HepG2 (cell line): Measurements from ENCODE around the gene UBAC1. TPM values are rescaled to one million over a fixed set of nuclear protein-coding genes. Genes with fewer than 3 reads are reported as not detected.

Experiments used
- ATAC-seq: fragments of 200-7000 bp; cut with Tn5 transposase; 3 replicates; pipeline ENCODE4 v1.9.1; 2020; ENCODE audit warnings: mild to moderate bottlenecking, moderate library complexity
- BruUV-seq: library from RNA; stranded (reverse); fragments of 400-500 nt; replicated peaks from 2 replicates; lab custom pipeline; 2021; lab: Mats Ljungman, UMichigan
- CTCF ChIA-PET: fragments of 300-600 bp; formaldehyde crosslinking; extraction: SDS; loops from one replicate; lab custom pipeline; 2021; ENCODE audit warnings: low total read pairs, inconsistent platforms, low intra/inter-chr PET ratio; lab: Yijun Ruan, JAX
- POLR2A ChIA-PET: fragments of 350-600 bp; sonication (Branson Sonifier 250); formaldehyde crosslinking; loops from one replicate; lab custom pipeline; 2020; ENCODE audit warnings: antibody characterized with exemption, inconsistent platforms; lab: Yijun Ruan, JAX
- DNase-seq: peaks from one replicate; pipeline ENCODE4 v3.0.0-alpha.2; 2015; ENCODE audit warnings: low spot score
- FAIRE-seq: peaks from 3 replicates; lab custom pipeline; 2011; peaks lifted over from hg19 to GRCh38; lab: Jason Lieb, UNC
- H2AFZ ChIP-seq: one replicate; pipeline ENCODE4 v1.6.1; 2011; ENCODE audit warnings: low read length, inconsistent platforms
- H3K27ac ChIP-seq: fragments of 300-600 bp; 3 replicates; pipeline ENCODE4 v1.8.0; 2011; ENCODE audit warnings: mixed run types, mild to moderate bottlenecking, mixed read lengths, low read length, inconsistent platforms; ENCODE audit not compliant: insufficient read depth; ENCODE audit errors: extremely low read length
- H3K27me3 ChIP-seq, 2 experiments: fragments of 200-600 bp in 1 of 2; 2 replicates in 1 of 2; 3 replicates in 1 of 2; pipeline versions ENCODE4 v1.6.0 to v1.8.0; 2011; ENCODE audit warnings: low read length in 2 of 2, mild to moderate bottlenecking in 2 of 2, moderate library complexity in 2 of 2, inconsistent platforms in 1 of 2; ENCODE audit not compliant: insufficient read depth in 2 of 2, control insufficient read depth in 1 of 2
- H3K36me3 ChIP-seq, 2 experiments: fragments of 200-600 bp in 1 of 2; replicated peaks in 1 of 2; 2 replicates in 1 of 2; 3 replicates in 1 of 2; pipeline versions ENCODE4 v1.5.1 to v1.8.0; 2011; ENCODE audit warnings: low read length in 2 of 2, inconsistent platforms in 1 of 2; ENCODE audit not compliant: insufficient read depth in 2 of 2, control insufficient read depth in 1 of 2
- H3K4me1 ChIP-seq: 2 replicates; pipeline ENCODE4 v1.5.1; 2012; ENCODE audit warnings: low read length, inconsistent platforms; ENCODE audit not compliant: insufficient read depth
- H3K4me2 ChIP-seq: 2 replicates; pipeline ENCODE4 v1.6.0; 2011; ENCODE audit warnings: low read depth, low read length, inconsistent platforms
- H3K4me3 ChIP-seq, 3 experiments: fragments of 200-600 bp in 1 of 3; sonication (generic), shearing (Covaris generic) in 1 of 3; replicated peaks in 1 of 3; 2 replicates each; pipeline ENCODE4 v1.5.1; 2011 to 2016; ENCODE audit warnings: low read length in 3 of 3, inconsistent platforms in 2 of 3, low read depth in 2 of 3, mild to moderate bottlenecking in 2 of 3, control low read depth in 1 of 3, mixed read lengths in 1 of 3; ENCODE audit not compliant: insufficient read depth in 1 of 3
- H3K79me2 ChIP-seq: one replicate; pipeline ENCODE4 v1.6.1; 2011; ENCODE audit warnings: low read length, inconsistent platforms; ENCODE audit not compliant: insufficient read depth
- H3K9ac ChIP-seq: 2 replicates; pipeline ENCODE4 v1.6.0; 2011; ENCODE audit warnings: mild to moderate bottlenecking, low read depth, low read length, inconsistent platforms; ENCODE audit not compliant: insufficient read depth
- H3K9me3 ChIP-seq: 2 replicates; pipeline ENCODE4 v1.5.1; 2012; ENCODE audit warnings: mild to moderate bottlenecking, low read length
- H4K20me1 ChIP-seq: 2 replicates; pipeline ENCODE4 v1.6.0; 2011; ENCODE audit warnings: inconsistent platforms, mild to moderate bottlenecking, low read length, moderate library complexity; ENCODE audit not compliant: insufficient read depth
- GATAD1 ChIP-seq: IDR thresholded peaks from 2 replicates; pipeline ENCODE4 v1.6.1; 2016; ENCODE audit warnings: missing genetic modification reagents, missing compliant biosample characterization
- ZNF513 ChIP-seq: sonication (generic); formaldehyde crosslinking; conservative IDR thresholded peaks from 2 replicates; pipeline ENCODE4 v1.5.0; 2020; ENCODE audit warnings: missing genetic modification reagents
- WGBS: methylation state at CpG from one replicate; pipeline ENCODE4 v1.1.6; 2017; ENCODE audit warnings: low lambda C conversion rate; 5-methylcytosine and 5-hydroxymethylcytosine counted together
- in situ Hi-C: cut with HindIII; loops from 2 replicates; pipeline ENCODE4 v1.10.0; 2017; ENCODE audit warnings: low pct_unique_long_range_greater_than_20kb; ENCODE audit not compliant: extremely low pct_ligation_motif_present
- intact Hi-C: fragments of 100-400 bp; cut with micrococcal nuclease; formaldehyde crosslinking; loops from one replicate; pipeline ENCODE4 v1.10.0; 2022; ENCODE audit not compliant: unreplicated experiment
- polyA plus RNA-seq, 8 experiments: library from polyadenylated mRNA; depleted of rRNA in 3 of 8; stranded (reverse) in 7 of 8; unstranded in 1 of 8; fragments of >200 nt; fragmentation: Illumina TruSeq in 4 of 8; extraction: Trizol in 4 of 8; gene quantifications; 2 replicates each; pipeline versions ENCODE4 v1.2.1 to v1.2.3, GENCODE V29; 2011 to 2016; ENCODE audit warnings: low read depth in 4 of 8, missing spikeins in 1 of 8, mixed read lengths in 1 of 8; ENCODE audit not compliant: insufficient read depth in 1 of 8
- total RNA-seq, 5 experiments: library from RNA; depleted of rRNA; stranded (reverse); fragments of >200 nt; fragmentation: Illumina TruSeq; extraction: Trizol; gene quantifications; 2 replicates each; pipeline ENCODE4 v1.2.3, GENCODE V29; 2016; ENCODE audit warnings: low read depth in 1 of 5

UBAC1 gene
- total and polyA plus RNA-seq, 2 of the 13 experiments (the other 11 are each of a cell fraction or from before 2014, with no cell fraction given): 32.2 to 34.1 TPM

DNA sequence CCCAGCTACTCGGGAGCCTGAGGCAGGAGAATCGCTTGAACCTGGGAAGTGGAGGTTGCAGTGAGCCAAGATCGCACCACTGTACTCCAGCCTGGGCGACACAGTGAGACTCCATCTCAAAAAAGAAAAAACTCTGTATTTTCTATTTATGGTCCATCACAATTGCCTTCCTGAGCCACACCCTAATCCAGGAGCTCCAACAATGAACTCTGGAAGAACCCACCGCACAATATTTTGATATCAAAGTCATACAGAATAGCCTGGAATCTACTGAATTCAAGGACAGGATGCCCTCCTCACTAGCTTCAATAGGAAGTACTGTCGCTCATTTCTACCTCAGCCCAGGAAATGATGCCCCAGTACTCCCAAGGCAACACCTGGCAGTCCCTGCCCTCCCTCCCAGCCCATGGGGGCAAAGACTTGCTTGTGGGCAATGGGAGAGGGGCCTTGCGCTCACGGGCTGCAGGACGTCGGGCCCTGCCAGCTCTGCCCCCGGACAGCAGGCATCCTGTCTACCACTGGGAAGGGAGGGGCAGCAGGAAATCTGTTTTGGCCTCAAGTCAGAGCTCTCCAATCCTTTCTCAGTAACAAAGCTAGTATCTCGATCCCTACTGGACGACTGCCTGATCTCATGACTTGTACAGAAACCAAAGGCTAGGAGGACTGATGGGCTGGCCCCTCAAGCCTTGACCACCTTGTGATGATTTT, 19.7 kb downstream of the UBAC1 start:
- no peak overlapping the region for H3K4me3 ChIP-seq
- no peaks in the 10 kb centered on the region for H3K9me3 ChIP-seq
- peaks cover 13 to 61% of the 10 kb centered on the region in 2 experiments for H3K36me3 ChIP-seq
- TF ChIP-seq ZNF513 (CRISPR knock-in tag): no peak
- ATAC-seq: no peak
- WGBS: 95% methylated on average over 10 of the region's 13 CpGs
- no peak overlapping the region for H3K9ac ChIP-seq
- in situ Hi-C loops (no loop called here), intact Hi-C loops (no loop called here)
- POLR2A ChIA-PET: no interaction called here
- no peak for FAIRE-seq
- no peak for DNase-seq
- no peaks in the 10 kb centered on the region for H3K4me1 ChIP-seq
- no peaks in the 10 kb centered on the region for H3K79me2 ChIP-seq
- no TSS peak for BruUV-seq
- H3K27ac ChIP-seq: no peak overlapping the region
- CTCF ChIA-PET: no interaction called here
- no peaks in the 10 kb centered on the region for H4K20me1 ChIP-seq
- no peak overlapping the region for H3K4me2 ChIP-seq
- no peaks in the 10 kb centered on the region for H3K27me3 ChIP-seq
- no peak overlapping the region for H2AFZ ChIP-seq

DNA sequence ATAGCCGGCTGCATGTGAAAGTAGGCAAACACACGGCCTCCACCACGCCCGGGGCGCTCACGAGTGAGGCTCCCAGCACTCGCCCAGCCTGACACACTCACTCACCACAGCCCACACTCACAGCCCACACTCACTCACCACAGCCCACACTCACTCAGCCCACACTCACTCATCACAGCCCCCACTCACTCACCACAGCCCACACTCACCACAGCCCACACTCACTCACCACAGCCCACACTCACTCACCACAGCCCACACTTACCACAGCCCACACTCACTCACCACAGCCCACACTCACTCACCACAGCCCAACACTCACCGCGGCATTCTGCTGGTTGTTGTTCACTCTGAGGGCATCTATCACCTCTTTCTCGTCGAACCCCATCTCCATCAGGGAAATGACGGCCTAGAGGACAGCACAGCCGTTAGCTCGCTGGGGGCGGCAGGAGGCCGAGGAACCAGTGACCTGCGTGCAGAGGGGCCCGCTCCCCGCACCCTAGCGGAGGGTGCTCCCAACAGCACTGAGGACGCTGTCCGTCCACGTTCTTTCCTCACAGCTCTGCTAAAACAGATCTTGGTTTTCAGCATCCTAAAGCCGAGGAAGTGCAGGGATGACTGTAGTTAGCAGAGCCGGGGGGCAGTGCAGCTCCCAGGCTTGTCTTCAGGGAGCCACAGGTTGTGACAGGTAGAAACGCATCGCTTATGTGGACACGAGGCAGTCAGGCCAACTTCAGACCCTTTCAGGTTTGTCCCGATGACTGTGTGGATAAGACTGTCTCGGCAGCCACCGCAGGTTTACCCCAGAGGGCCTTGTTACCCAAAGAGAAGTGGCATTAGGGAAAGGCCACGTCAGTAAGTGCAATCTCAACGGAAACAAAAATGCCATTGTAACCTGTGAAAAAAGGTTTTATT, 21.6 kb downstream of the UBAC1 start:
- H2AFZ ChIP-seq: no peak overlapping the region
- FAIRE-seq (no peak), DNase-seq (no peak), ATAC-seq (no peak)
- no TSS peak for BruUV-seq
- no peak for TF ChIP-seq GATAD1 (CRISPR knock-in tag)
- WGBS: 95% methylated on average over 31 of the region's 33 CpGs
- no peaks in the 10 kb centered on the region for H4K20me1 ChIP-seq
- peaks cover 7 to 57% of the 10 kb centered on the region in 2 experiments for H3K36me3 ChIP-seq
- POLR2A ChIA-PET: no interaction called here
- no peak overlapping the region for H3K27ac ChIP-seq
- in situ Hi-C loops (no loop called here), intact Hi-C loops (no loop called here)
- H3K9ac ChIP-seq: no peak overlapping the region
- no peaks in the 10 kb centered on the region for H3K9me3 ChIP-seq
- CTCF ChIA-PET: no interaction called here
- no peaks in the 10 kb centered on the region for H3K79me2 ChIP-seq
- no peak overlapping the region for H3K4me2 ChIP-seq
- no peak overlapping the region for H3K4me3 ChIP-seq
- H3K27me3 ChIP-seq: no peaks in the 10 kb centered on the region
- H3K4me1 ChIP-seq: no peaks in the 10 kb centered on the region
